ENCODE results near the gene PIGT. TPM values are rescaled to one million over a fixed set of nuclear protein-coding genes. Genes with fewer than 3 reads are reported as not detected.

Gene PIGT
- total RNA-seq, 2 experiments from 2014 or later, result 44.0 to 65.7 TPM

DNA sequence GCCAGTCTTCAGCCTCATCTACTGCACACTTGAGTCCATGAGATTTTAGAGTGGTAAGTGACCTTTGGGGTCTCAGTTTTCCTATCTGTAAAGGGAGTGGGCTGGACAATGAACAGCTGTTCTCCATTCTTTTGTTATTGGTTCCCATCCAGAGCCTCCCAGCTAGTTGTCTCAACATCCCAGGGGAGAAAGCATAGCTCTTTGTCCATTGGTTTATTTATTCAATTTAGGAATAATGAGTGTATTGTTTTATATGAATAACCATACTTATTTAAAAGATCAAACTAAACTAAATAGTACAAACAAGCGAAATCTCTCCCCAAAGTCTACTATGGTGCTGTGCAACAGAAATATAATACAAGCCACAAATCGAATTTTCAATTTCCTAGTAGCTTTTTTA is 13.7 kb downstream of the PIGT start:
- Mint-ChIP-seq H3K4me1 (peaks cover 9% of the 10 kb centered on the region), H3K27ac (no peak overlapping the region), H3K27me3 (no peaks in the 10 kb centered on the region), H3K9me3 (ENCODE audit: low read depth) (no peaks in the 10 kb centered on the region), H3K36me3 (ENCODE audit: low read depth) (peaks cover 25% of the 10 kb centered on the region), H3K4me3 (no peak overlapping the region)
- ATAC-seq (no peak), DNase-seq (no peak)
- intact Hi-C loops (cut with DNase I, micrococcal nuclease), result no loop called here
- CTCF ChIA-PET, result interaction anchor here (0.6 to 2.3 kb wide), 4 partner anchors 14 to 67 kb away, joined by 5 to 11 read pairs (median 8); partner anchors contain the start of gene SYS1
- POLR2A ChIA-PET, result interaction anchor here (0.6 kb wide), 2 partner anchors 60 to 67 kb away, joined by 3 read pairs; partner anchors contain the start of gene SYS1

DNA sequence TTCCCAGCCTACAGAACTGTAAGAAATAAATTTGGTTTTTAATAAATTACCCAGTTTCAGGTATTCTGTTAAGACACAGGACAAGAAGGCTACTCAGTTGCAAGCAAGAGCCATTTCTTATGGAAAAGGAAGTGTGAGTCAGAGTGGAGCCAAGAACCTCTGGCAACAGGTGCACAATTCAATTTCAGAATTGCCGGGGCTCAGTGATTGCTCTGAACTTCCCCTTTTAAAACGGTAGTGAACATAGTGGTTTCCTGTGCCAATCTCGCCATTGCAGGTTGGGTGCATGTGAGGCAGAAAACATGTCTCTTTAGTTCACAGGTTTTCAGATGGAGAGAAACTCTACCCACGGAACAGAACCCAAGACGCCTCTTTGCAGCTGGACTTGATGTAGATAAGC is 16.4 kb downstream of the PIGT start:
- ATAC-seq (peak; percentile 17), DNase-seq (no peak)
- Mint-ChIP-seq H3K27ac (no peak overlapping the region), H3K27me3 (no peaks in the 10 kb centered on the region), H3K9me3 (ENCODE audit: low read depth) (no peaks in the 10 kb centered on the region), H3K4me1 (peaks cover 17% of the 10 kb centered on the region), H3K36me3 (ENCODE audit: low read depth) (peaks cover 13% of the 10 kb centered on the region), H3K4me3 (no peak overlapping the region)
- intact Hi-C loops (cut with DNase I, micrococcal nuclease), result no loop called here
- CTCF ChIA-PET, result interaction anchor here (0.7 to 2.7 kb wide), 7 partner anchors 13 to 339 kb away, joined by 3 to 9 read pairs (median 4); partner anchors contain the start of gene SYS1
- POLR2A ChIA-PET, result no interaction called here

DNA sequence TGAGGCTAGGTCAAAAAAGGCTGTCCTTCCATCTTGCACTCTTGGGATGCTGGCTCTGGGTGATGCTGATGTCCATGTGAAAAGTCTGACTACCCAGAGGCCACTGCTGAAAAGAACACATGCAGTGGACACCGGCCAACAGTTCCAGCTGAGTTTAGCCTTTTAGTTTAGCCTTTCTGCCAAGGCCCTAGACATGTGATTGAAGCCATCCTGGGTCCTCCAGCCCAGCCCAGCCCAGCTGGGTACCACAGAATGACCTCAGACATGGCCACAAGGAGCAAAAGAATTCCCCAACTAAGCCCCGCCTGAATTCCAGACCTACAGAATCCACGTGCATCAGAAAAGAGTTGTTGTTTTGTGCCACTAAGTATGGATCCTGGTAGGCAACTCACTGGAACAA is 17.4 kb downstream of the PIGT start:
- ATAC-seq (no peak), DNase-seq (no peak)
- intact Hi-C loops (cut with DNase I, micrococcal nuclease), result no loop called here
- Mint-ChIP-seq H3K9me3 (ENCODE audit: low read depth) (no peaks in the 10 kb centered on the region), H3K4me3 (no peak overlapping the region), H3K36me3 (ENCODE audit: low read depth) (peaks cover 11% of the 10 kb centered on the region), H3K4me1 (peaks cover 17% of the 10 kb centered on the region), H3K27ac (no peak overlapping the region), H3K27me3 (no peaks in the 10 kb centered on the region)
- POLR2A ChIA-PET, result no interaction called here
- CTCF ChIA-PET, result interaction anchor here (1.0 kb wide), 2 partner anchors 59 to 338 kb away, joined by 3 to 4 read pairs; no protein-coding TSS in a partner anchor

GRCh38 chr20:45433976-45434375 is 18.0 kb downstream of the PIGT start:
- H3K4me3 Mint-ChIP-seq, result no peak overlapping the region
- intact Hi-C loops (cut with DNase I, micrococcal nuclease), result no loop called here
- no peak for DNase-seq
- no peak for ATAC-seq
- H3K36me3 Mint-ChIP-seq (ENCODE audit: low read depth), result peaks cover 11% of the 10 kb centered on the region
- H3K9me3 Mint-ChIP-seq (ENCODE audit: low read depth), result no peaks in the 10 kb centered on the region
- ChIA-PET CTCF (interaction anchor here (1.0 to 4.3 kb wide), 3 partner anchors 17 to 47 kb away, joined by 3 to 48 read pairs (median 4); partner anchors contain the start of gene PIGT), POLR2A (no interaction called here)
- no peak overlapping the region for H3K27ac Mint-ChIP-seq
- no peaks in the 10 kb centered on the region for H3K27me3 Mint-ChIP-seq
- peaks cover 17% of the 10 kb centered on the region for H3K4me1 Mint-ChIP-seq

- ATAC-seq (peak; percentile 99), DNase-seq (peak; percentile 91)
- intact Hi-C loops (cut with DNase I, micrococcal nuclease), result loop anchor here (1.0 kb wide), 4 partner anchors 63 to 118 kb away; partner anchors contain the start of gene SYS1 (in 2 of the 2)
- ChIA-PET CTCF (interaction anchor here (0.6 to 5.9 kb wide), 42 partner anchors 9 to 1125 kb away, joined by 3 to 189 read pairs (median 5); partner anchors contain the start of genes PIGT, SDC4, SYS1 and TP53TG5), POLR2A (interaction anchor here (0.6 to 2.1 kb wide), 4 partner anchors 63 to 529 kb away, joined by 5 to 10 read pairs (median 8); partner anchors contain the start of gene SYS1)
- H3K9me3 Mint-ChIP-seq (ENCODE audit: low read depth), result no peaks in the 10 kb centered on the region
- H3K4me1 Mint-ChIP-seq, result peaks cover 17% of the 10 kb centered on the region
- H3K36me3 Mint-ChIP-seq (ENCODE audit: low read depth), result peaks cover 9% of the 10 kb centered on the region
- H3K27me3 Mint-ChIP-seq, result no peaks in the 10 kb centered on the region
- no peak overlapping the region for H3K27ac Mint-ChIP-seq
- H3K4me3 Mint-ChIP-seq, result peak overlapping the region; percentile 69
Observed at GRCh38 chr20:45436732-45437485, 21.0 kb downstream of the PIGT start.

DNA sequence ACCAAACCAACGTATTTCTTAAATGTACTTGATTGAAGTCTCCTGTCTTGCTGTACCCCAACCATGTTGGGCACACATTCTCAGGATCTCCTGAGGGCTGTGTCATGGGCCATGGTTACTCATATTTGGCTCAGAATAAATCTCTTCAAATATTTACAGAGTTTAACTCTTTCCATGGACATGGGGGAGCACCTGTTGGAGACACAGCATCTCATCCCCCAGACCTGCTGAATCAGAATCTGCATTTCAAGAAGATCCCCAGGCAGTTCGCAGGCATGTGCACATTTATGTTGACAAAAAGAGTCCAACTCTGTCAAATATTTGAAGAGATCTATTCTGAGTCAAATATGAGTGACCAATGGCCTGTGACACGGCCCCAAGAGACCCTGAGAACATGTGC is 24.5 kb downstream of the PIGT start:
- ChIA-PET CTCF (interaction anchor here (1.2 to 5.9 kb wide), 6 partner anchors 10 to 122 kb away, joined by 3 to 189 read pairs (median 8); partner anchors contain the start of gene SYS1), POLR2A (no interaction called here)
- ATAC-seq (no peak), DNase-seq (no peak)
- no peaks in the 10 kb centered on the region for H3K36me3 Mint-ChIP-seq (ENCODE audit: low read depth)
- intact Hi-C loops (cut with DNase I, micrococcal nuclease), result no loop called here
- no peak overlapping the region for H3K27ac Mint-ChIP-seq
- H3K4me3 Mint-ChIP-seq, result no peak overlapping the region
- H3K9me3 Mint-ChIP-seq (ENCODE audit: low read depth), result no peaks in the 10 kb centered on the region
- peaks cover 23% of the 10 kb centered on the region for H3K4me1 Mint-ChIP-seq
- peaks cover 6% of the 10 kb centered on the region for H3K27me3 Mint-ChIP-seq

DNA sequence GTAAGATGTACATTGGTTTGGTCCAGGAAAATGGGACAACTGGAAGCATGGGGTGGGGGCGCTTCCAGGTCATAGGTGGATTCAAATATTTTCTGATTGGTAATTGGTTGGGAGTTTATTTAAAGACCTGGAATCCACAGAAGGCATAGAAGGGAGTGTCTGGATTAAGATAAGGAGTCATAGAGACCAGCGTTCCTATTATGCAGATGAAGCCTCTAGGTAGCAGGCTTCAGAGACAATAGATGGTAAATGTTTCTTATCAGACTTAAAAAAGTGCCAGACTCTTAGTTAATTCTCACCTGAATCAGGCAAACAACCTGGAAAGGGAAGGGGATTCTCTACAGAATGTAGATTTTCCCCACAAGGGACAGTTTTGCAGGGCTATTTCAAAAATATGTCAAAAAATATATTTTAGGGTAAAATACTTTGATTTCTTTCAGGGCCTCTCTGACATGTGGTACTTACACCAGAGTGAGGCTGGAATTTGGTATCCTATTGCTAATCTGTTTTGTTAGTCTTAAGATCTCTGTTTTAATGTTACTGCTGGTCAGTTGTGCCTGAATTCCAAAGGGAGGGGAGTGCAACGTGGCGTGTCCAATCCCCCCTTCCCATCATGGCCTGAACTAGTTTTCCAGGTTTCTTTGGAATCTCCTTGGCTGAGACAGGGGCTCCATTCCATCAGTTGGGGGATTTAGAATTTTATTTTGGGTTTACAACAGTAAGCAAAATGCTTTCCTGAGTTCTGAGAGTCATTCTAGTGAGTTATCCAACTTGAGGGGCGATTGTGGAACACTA is 25.1 kb downstream of the PIGT start:
- ChIA-PET CTCF (interaction anchor here (1.0 to 2.4 kb wide), 3 partner anchors 9 to 118 kb away, joined by 3 to 14 read pairs (median 12); partner anchors contain the start of gene SYS1), POLR2A (no interaction called here)
- no peaks in the 10 kb centered on the region for H3K9me3 Mint-ChIP-seq (ENCODE audit: low read depth)
- no peak for ATAC-seq
- H3K27me3 Mint-ChIP-seq, result peaks cover 8% of the 10 kb centered on the region
- H3K4me1 Mint-ChIP-seq, result peaks cover 24% of the 10 kb centered on the region
- no peak for DNase-seq
- H3K27ac Mint-ChIP-seq, result no peak overlapping the region
- intact Hi-C loops (cut with DNase I, micrococcal nuclease), result no loop called here
- H3K4me3 Mint-ChIP-seq, result no peak overlapping the region
- H3K36me3 Mint-ChIP-seq (ENCODE audit: low read depth), result no peaks in the 10 kb centered on the region

- H3K9me3 Mint-ChIP-seq (ENCODE audit: low read depth), result no peaks in the 10 kb centered on the region
- H3K4me3 Mint-ChIP-seq, result no peak overlapping the region
- intact Hi-C loops (cut with DNase I, micrococcal nuclease), result no loop called here
- ChIA-PET POLR2A (no interaction called here), CTCF (interaction anchor here (1.0 kb wide), 1 partner anchor 119 kb away, joined by 3 read pairs; no protein-coding TSS in a partner anchor)
- peaks cover 21% of the 10 kb centered on the region for H3K4me1 Mint-ChIP-seq
- no peak for DNase-seq
- peaks cover 8% of the 10 kb centered on the region for H3K27me3 Mint-ChIP-seq
- no peak overlapping the region for H3K27ac Mint-ChIP-seq
- ATAC-seq, result no peak
- no peaks in the 10 kb centered on the region for H3K36me3 Mint-ChIP-seq (ENCODE audit: low read depth)
Observed at GRCh38 chr20:45441746-45442145, 25.8 kb downstream of the PIGT start.

DNA sequence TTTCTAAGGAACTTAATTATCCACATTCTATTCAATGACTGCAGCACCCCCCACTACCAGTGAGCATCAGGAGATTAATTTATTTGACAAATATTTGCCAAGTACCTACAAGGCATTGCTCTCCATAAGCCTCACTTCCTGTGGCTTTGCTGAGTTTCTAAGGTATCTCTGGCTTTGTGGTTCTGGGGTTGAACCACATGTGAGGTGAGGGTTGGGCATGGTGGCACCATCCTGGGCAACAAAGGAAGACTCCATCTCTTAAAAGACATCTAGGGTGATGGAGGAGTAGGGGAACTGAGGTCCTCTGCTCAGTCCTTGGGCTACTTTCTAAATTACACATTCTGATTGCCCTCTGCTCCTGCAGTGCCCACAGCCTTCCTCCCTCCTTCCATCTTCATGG is 28.1 kb downstream of the PIGT start:
- H3K4me1 Mint-ChIP-seq, result peaks cover 16% of the 10 kb centered on the region
- DNase-seq, result peak; percentile 35
- peaks cover 8% of the 10 kb centered on the region for H3K27me3 Mint-ChIP-seq
- intact Hi-C loops (cut with DNase I, micrococcal nuclease), result no loop called here
- ATAC-seq, result peak; percentile 26
- H3K27ac Mint-ChIP-seq, result no peak overlapping the region
- POLR2A ChIA-PET, result no interaction called here
- H3K36me3 Mint-ChIP-seq (ENCODE audit: low read depth), result no peaks in the 10 kb centered on the region
- H3K9me3 Mint-ChIP-seq (ENCODE audit: low read depth), result no peaks in the 10 kb centered on the region
- H3K4me3 Mint-ChIP-seq, result no peak overlapping the region
- CTCF ChIA-PET, result interaction anchor here (0.6 to 3.9 kb wide), 11 partner anchors 8 to 703 kb away, joined by 3 to 29 read pairs (median 6); partner anchors contain the start of gene SYS1

GRCh38 chr20:45445805-45446562 is 30.0 kb downstream of the PIGT start:
- intact Hi-C loops (cut with DNase I, micrococcal nuclease), result no loop called here
- Mint-ChIP-seq H3K36me3 (ENCODE audit: low read depth) (no peaks in the 10 kb centered on the region), H3K9me3 (ENCODE audit: low read depth) (no peaks in the 10 kb centered on the region), H3K27ac (no peak overlapping the region), H3K4me3 (no peak overlapping the region), H3K4me1 (peaks cover 16% of the 10 kb centered on the region), H3K27me3 (peaks cover 8% of the 10 kb centered on the region)
- ChIA-PET CTCF (interaction anchor here (0.7 to 3.9 kb wide), 16 partner anchors 9 to 325 kb away, joined by 3 to 29 read pairs (median 4); partner anchors contain the start of genes PIGT and SYS1), POLR2A (no interaction called here)
- ATAC-seq (peak; percentile 76), DNase-seq (peak; percentile 61)

Measured in activated CD4-positive, alpha-beta T cell treated with anti-CD3 and anti-CD28 coated beads for 36 hours (primary cell).